ENCODE measurements around the gene MMEL1.
A peak's percentile ranks its signal among the peaks of the same experiment; 100 is the strongest.
"Not testable (repeated sequence)": the region's sequence is repeated elsewhere in the genome, so short reads cannot be mapped to it uniquely, and the experiment has no call there.

The MMEL1 gene

GRCh38 chr1:2552189-2552588, 80.6 kb downstream of the MMEL1 start:
- Histone ChIP-seq H3K27me3 (ENCODE audit: insufficient read depth, poor library complexity, severe bottlenecking) (no peaks in the 10 kb centered on the region), H3K9me3 (ENCODE audit: severe bottlenecking) (no peaks in the 10 kb centered on the region), H3K36me3 (ENCODE audit: low read depth) (no peaks in the 10 kb centered on the region), H3K4me1 (ENCODE audit: insufficient read depth, poor library complexity, severe bottlenecking) (peaks cover 10% of the 10 kb centered on the region), H3K4me3 (ENCODE audit: severe bottlenecking) (no peak overlapping the region), H3K27ac (ENCODE audit: poor library complexity, severe bottlenecking) (no peak overlapping the region)
- TF ChIP-seq CTCF (IDR thresholded peaks at IDR 0.05; ENCODE audit: poor library complexity, severe bottlenecking): no peak
- DNase-seq (ENCODE audit: low spot score): no peak
- no peak for ATAC-seq (ENCODE audit: low read depth)

GRCh38 chr1:2551544-2551943, 81.3 kb downstream of the MMEL1 start:
- H3K27ac ChIP-seq (ENCODE audit: poor library complexity, severe bottlenecking); H3K9me3 ChIP-seq (ENCODE audit: severe bottlenecking); H3K27me3 ChIP-seq (ENCODE audit: insufficient read depth, poor library complexity, severe bottlenecking); H3K4me3 ChIP-seq (ENCODE audit: severe bottlenecking); DNase-seq (ENCODE audit: low spot score); H3K36me3 ChIP-seq (ENCODE audit: low read depth); ATAC-seq (ENCODE audit: low read depth): not testable (repeated sequence)
- peaks cover 10% of the 10 kb centered on the region for H3K4me1 ChIP-seq (ENCODE audit: insufficient read depth, poor library complexity, severe bottlenecking)

- ATAC-seq (ENCODE audit: low read depth); H3K9me3 ChIP-seq (ENCODE audit: severe bottlenecking); H3K27ac ChIP-seq (ENCODE audit: poor library complexity, severe bottlenecking); H3K36me3 ChIP-seq (ENCODE audit: low read depth); H3K27me3 ChIP-seq (ENCODE audit: insufficient read depth, poor library complexity, severe bottlenecking); H3K4me1 ChIP-seq (ENCODE audit: insufficient read depth, poor library complexity, severe bottlenecking); DNase-seq (ENCODE audit: low spot score); H3K4me3 ChIP-seq (ENCODE audit: severe bottlenecking): not testable (repeated sequence)
Measured at GRCh38 chr1:2550309-2550861, 82.4 kb downstream of the MMEL1 start.

GRCh38 chr1:2549367-2550029, 83.3 kb downstream of the MMEL1 start:
- not testable (repeated sequence) for H3K27ac ChIP-seq (ENCODE audit: poor library complexity, severe bottlenecking); H3K9me3 ChIP-seq (ENCODE audit: severe bottlenecking); H3K36me3 ChIP-seq (ENCODE audit: low read depth); H3K4me1 ChIP-seq (ENCODE audit: insufficient read depth, poor library complexity, severe bottlenecking); ATAC-seq (ENCODE audit: low read depth); H3K27me3 ChIP-seq (ENCODE audit: insufficient read depth, poor library complexity, severe bottlenecking); H3K4me3 ChIP-seq (ENCODE audit: severe bottlenecking); DNase-seq (ENCODE audit: low spot score)

GRCh38 chr1:2548068-2548589, 84.7 kb downstream of the MMEL1 start:
- peak; percentile 47 for ATAC-seq (ENCODE audit: low read depth)
- peak; percentile 96 for TF ChIP-seq CTCF (IDR thresholded peaks at IDR 0.05; ENCODE audit: poor library complexity, severe bottlenecking)
- Histone ChIP-seq H3K4me1 (ENCODE audit: insufficient read depth, poor library complexity, severe bottlenecking) (peaks cover 5% of the 10 kb centered on the region), H3K27ac (ENCODE audit: poor library complexity, severe bottlenecking) (peak overlapping the region; percentile 78), H3K36me3 (ENCODE audit: low read depth) (no peaks in the 10 kb centered on the region), H3K9me3 (ENCODE audit: severe bottlenecking) (no peaks in the 10 kb centered on the region), H3K27me3 (ENCODE audit: insufficient read depth, poor library complexity, severe bottlenecking) (no peaks in the 10 kb centered on the region), H3K4me3 (ENCODE audit: severe bottlenecking) (no peak overlapping the region)
- DNase-seq (ENCODE audit: low spot score): no peak

- Histone ChIP-seq H3K9me3 (ENCODE audit: severe bottlenecking) (no peaks in the 10 kb centered on the region), H3K36me3 (ENCODE audit: low read depth) (no peaks in the 10 kb centered on the region), H3K4me3 (ENCODE audit: severe bottlenecking) (peak overlapping the region; percentile 38), H3K27me3 (ENCODE audit: insufficient read depth, poor library complexity, severe bottlenecking) (no peaks in the 10 kb centered on the region), H3K4me1 (ENCODE audit: insufficient read depth, poor library complexity, severe bottlenecking) (peaks cover 5% of the 10 kb centered on the region), H3K27ac (ENCODE audit: poor library complexity, severe bottlenecking) (peak overlapping the region; percentile 78)
- no peak for TF ChIP-seq CTCF (IDR thresholded peaks at IDR 0.05; ENCODE audit: poor library complexity, severe bottlenecking)
- ATAC-seq (ENCODE audit: low read depth): peak; percentile 0; the same call in 2 of the 3 replicates
- DNase-seq (ENCODE audit: low spot score): no peak
Measured at GRCh38 chr1:2547210-2548067, 85.4 kb downstream of the MMEL1 start.

Measured in RWPE2 (cell line).